K562 treated with DMSO at 1 percent for 12 hours (cell line): ENCODE results near the gene NMT2. TPM values are rescaled to one million over a fixed set of nuclear protein-coding genes. Genes with fewer than 3 reads are reported as not detected.

Source experiments
- total RNA-seq: library from RNA; unstranded; fragments of 300-600 nt; gene quantifications from 2 replicates; pipeline ENCODE4 v1.2.3, GENCODE V29; 2022; ENCODE audit not compliant: insufficient read depth

Gene NMT2
- total RNA-seq = 10.2 and 20.8 TPM in 2 replicates

DNA sequence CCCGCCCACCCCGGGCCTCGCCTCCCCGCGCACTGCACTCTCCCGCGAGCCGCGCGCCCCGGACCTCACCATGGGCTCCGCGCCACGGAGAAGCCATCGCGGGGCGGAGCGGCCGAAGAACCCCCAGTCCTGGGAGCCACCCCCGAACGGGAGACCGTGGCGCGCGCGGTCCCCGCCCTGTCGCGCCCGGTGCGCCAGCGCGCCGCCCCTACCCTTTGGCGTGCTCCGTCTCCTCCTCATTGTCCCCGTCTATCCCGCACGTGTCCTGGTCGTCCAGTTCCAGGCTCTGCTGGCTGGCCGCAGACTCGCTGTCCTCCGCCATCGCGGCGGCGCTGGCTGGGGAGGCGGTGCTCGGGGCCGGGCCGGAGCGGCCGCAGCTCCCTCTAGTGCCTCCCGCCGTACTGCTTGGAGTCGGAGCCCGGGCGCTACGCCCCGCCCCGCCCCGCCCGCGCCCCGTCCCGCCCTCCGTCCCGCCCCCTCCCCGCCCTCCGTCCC lies at the start of gene NMT2:
Gene NMT2 (minus strand): TSS at position 403 of the 495 bp plus-strand sequence. CDS start 81 bp downstream, at position 322.

DNA sequence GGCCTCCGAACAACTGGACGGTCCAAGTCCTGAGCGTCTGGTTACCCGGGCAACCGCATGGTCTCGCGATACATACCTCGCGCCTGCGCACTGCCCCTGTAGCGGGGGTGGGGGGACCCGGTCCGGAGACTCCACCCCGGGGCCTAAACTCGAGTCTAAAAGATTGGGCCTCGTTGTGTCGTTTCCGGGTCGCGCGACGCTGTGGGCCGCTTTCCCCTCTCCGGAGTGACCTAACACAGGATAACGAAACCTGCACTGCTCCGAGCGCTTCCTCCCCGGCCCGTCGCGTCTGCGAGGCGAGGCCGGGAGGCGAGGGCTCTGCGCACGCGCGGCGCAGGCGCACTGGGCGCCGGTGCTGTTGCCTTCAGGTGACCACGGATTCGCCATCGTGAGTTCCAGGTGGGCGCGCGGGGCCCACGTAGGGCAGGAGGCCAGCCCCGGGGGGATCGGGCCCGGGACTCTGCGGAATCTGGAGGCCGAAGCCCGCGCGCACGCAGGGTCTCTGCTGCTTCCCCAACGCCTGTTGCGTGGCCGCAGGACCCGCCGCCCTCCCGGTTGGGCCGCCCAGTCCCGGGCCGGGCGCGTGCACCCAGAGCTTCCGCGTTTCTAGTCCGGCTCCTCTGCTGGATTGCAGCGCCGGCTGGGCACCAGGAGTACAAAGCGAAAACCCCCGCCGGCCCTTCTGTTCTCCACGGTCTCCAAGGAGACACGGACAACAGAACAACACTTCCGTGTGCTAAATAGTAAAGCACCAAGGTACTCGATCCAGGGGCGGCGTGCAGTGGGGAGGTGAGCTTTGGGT lies 71.3 kb downstream of the NMT2 start, which contains the start of gene RPP38:
Gene RPP38 (plus strand): TSS at position 345 of the 802 bp plus-strand sequence. CDS start 5,960 bp downstream, outside the sequence.

GRCh38 chr10:15088428-15089261 lies 79.8 kb downstream of the NMT2 start, which contains the start of gene ACBD7:
Gene ACBD7 (minus strand): TSS chr10:15088776. CDS start chr10:15088728, 48 bp downstream.

Other genes starting within 250 kb of the NMT2 start
- 4.3 and 13.7 TPM in 2 replicates for gene DCLRE1C, start 214.6 kb downstream of the NMT2 start, total RNA-seq
- gene MEIG1, start 209.3 kb downstream of the NMT2 start, total RNA-seq = not detected in 2 replicates
- not detected in 2 replicates for gene OLAH, start 124.8 kb downstream of the NMT2 start, total RNA-seq
- gene ACBD7, start 79.9 kb downstream of the NMT2 start, total RNA-seq = 1.5 TPM in 1 of 2 replicates, not detected in the other
- 16.7 and 31.3 TPM in 2 replicates for gene RPP38, start 71.3 kb downstream of the NMT2 start, total RNA-seq
- gene FAM171A1, start 202.6 kb upstream of the NMT2 start, total RNA-seq = 3.6 and 11.6 TPM in 2 replicates